Osteocyte (in vitro differentiated cells): ENCODE measurements around the gene UBA1. TPM values are rescaled to one million over a fixed set of nuclear protein-coding genes. Genes with fewer than 3 reads are reported as not detected.

Experiments
- DNase-seq: peaks from one replicate; pipeline ENCODE4 v3.0.0; 2021; ENCODE audit warnings: mixed read lengths; ENCODE audit not compliant: unreplicated experiment; ENCODE audit errors: extremely low spot score
- H3K27ac Mint-ChIP-seq: one replicate; pipeline ENCODE4 v1.8.0; 2021; ENCODE audit warnings: mild to moderate bottlenecking, mixed read lengths; ENCODE audit not compliant: unreplicated experiment
- H3K27me3 Mint-ChIP-seq: one replicate; pipeline ENCODE4 v1.8.0; 2021; ENCODE audit warnings: mixed read lengths; ENCODE audit not compliant: unreplicated experiment
- H3K36me3 Mint-ChIP-seq: one replicate; pipeline ENCODE4 v1.8.0; 2021; ENCODE audit warnings: mixed read lengths; ENCODE audit not compliant: unreplicated experiment
- H3K4me1 Mint-ChIP-seq: one replicate; pipeline ENCODE4 v1.8.0; 2021; ENCODE audit warnings: mixed read lengths; ENCODE audit not compliant: unreplicated experiment
- H3K4me3 Mint-ChIP-seq: one replicate; pipeline ENCODE4 v1.8.0; 2021; ENCODE audit warnings: mild to moderate bottlenecking, moderate library complexity, mixed read lengths; ENCODE audit not compliant: unreplicated experiment
- H3K9me3 Mint-ChIP-seq: one replicate; pipeline ENCODE4 v1.8.0; 2021; ENCODE audit warnings: mixed read lengths; ENCODE audit not compliant: unreplicated experiment
- CTCF ChIP-seq: fragments of 200-600 bp; sonication (generic); IDR thresholded peaks from 2 replicates; pipeline ENCODE4 v1.5.0; 2021; ENCODE audit warnings: antibody characterized with exemption, mild to moderate bottlenecking, moderate library complexity
- total RNA-seq: library from RNA; stranded (reverse); gene quantifications from 2 replicates; pipeline ENCODE4 v1.2.1, GENCODE V29; 2021

The UBA1 gene
- total RNA-seq, 1 donor from 2014 or later = 350 TPM

GRCh38 chrX:47194194-47194787 is 662 bp downstream of the UBA1 start:
- Mint-ChIP-seq H3K4me1 (peaks cover 65% of the 10 kb centered on the region), H3K9me3 (no peaks in the 10 kb centered on the region)
- DNase-seq = no peak

GRCh38 chrX:47196098-47196497 is 2.5 kb downstream of the UBA1 start:
- no peak for TF ChIP-seq CTCF
- Mint-ChIP-seq H3K36me3 (peaks cover 31% of the 10 kb centered on the region), H3K27me3 (no peaks in the 10 kb centered on the region), H3K9me3 (no peaks in the 10 kb centered on the region), H3K27ac (peak overlapping the region; percentile 65), H3K4me3 (peak overlapping the region; percentile 94), H3K4me1 (peaks cover 60% of the 10 kb centered on the region)
- DNase-seq = no peak

More at GRCh38 chrX:47194194-47194787, 662 bp downstream of the UBA1 start:
- H3K4me3 Mint-ChIP-seq = peak overlapping the region; percentile 94
- H3K27ac Mint-ChIP-seq = peak overlapping the region; percentile 99
- H3K36me3 Mint-ChIP-seq = peaks cover 17% of the 10 kb centered on the region
- H3K27me3 Mint-ChIP-seq = no peaks in the 10 kb centered on the region
- TF ChIP-seq CTCF = no peak

GRCh38 chrX:47197526-47197925 is 3.9 kb downstream of the UBA1 start:
- Mint-ChIP-seq H3K27me3 (no peaks in the 10 kb centered on the region), H3K27ac (peak overlapping the region; percentile 36), H3K9me3 (no peaks in the 10 kb centered on the region), H3K36me3 (peaks cover 46% of the 10 kb centered on the region), H3K4me1 (peaks cover 59% of the 10 kb centered on the region), H3K4me3 (peak overlapping the region; percentile 54)
- TF ChIP-seq CTCF = no peak
- no peak for DNase-seq

GRCh38 chrX:47198026-47198686 is 4.5 kb downstream of the UBA1 start:
- peaks cover 47% of the 10 kb centered on the region for H3K36me3 Mint-ChIP-seq
- no peak for DNase-seq

More at GRCh38 chrX:47198026-47198686, 4.5 kb downstream of the UBA1 start:
- Mint-ChIP-seq H3K27ac (peak overlapping the region; percentile 14), H3K4me1 (peaks cover 53% of the 10 kb centered on the region), H3K9me3 (no peaks in the 10 kb centered on the region), H3K4me3 (peak overlapping the region; percentile 14), H3K27me3 (no peaks in the 10 kb centered on the region)
- TF ChIP-seq CTCF = no peak
